Activated CD8-positive, alpha-beta T cell treated with anti-CD3 and anti-CD28 coated beads, Interleukin-2, amount 10 ng/mL, durations not matched to agents 7 days and 5 days (primary cell): ENCODE data around the gene C9orf43. TPM values are rescaled to one million over a fixed set of nuclear protein-coding genes. Genes with fewer than 3 reads are reported as not detected.
"Not testable (repeated sequence)": the region's sequence is repeated elsewhere in the genome, so short reads cannot be mapped to it uniquely, and the experiment has no call there.

Experiments
- ATAC-seq: fragments of 150-1000 bp; cut with Tn5 transposase; one replicate; pipeline ENCODE4 v1.10.0; 2021; ENCODE audit warnings: moderate library complexity
- CTCF ChIA-PET: fragments of 350-600 bp; sonication (Branson Sonifier 250); formaldehyde crosslinking; loops from one replicate; lab custom pipeline; 2021; ENCODE audit warnings: antibody characterized with exemption; lab: Charles Lee
- POLR2A ChIA-PET: fragments of 350-600 bp; sonication (Branson Sonifier 250); formaldehyde crosslinking; loops from one replicate; lab custom pipeline; 2021; ENCODE audit warnings: antibody characterized with exemption; lab: Charles Lee
- DNase-seq: peaks from one replicate; pipeline ENCODE4 v3.0.0-alpha.2; 2020
- H3K27ac Mint-ChIP-seq: one replicate; pipeline ENCODE4 v1.8.0; 2021; ENCODE audit warnings: mild to moderate bottlenecking, mixed read lengths
- H3K27me3 Mint-ChIP-seq: one replicate; pipeline ENCODE4 v1.8.0; 2021; ENCODE audit warnings: low read depth, mixed read lengths
- H3K36me3 Mint-ChIP-seq: one replicate; pipeline ENCODE4 v1.8.0; 2021; ENCODE audit warnings: low read depth, mixed read lengths
- H3K4me1 Mint-ChIP-seq: one replicate; pipeline ENCODE4 v1.8.0; 2021; ENCODE audit warnings: low read depth, mixed read lengths
- H3K4me3 Mint-ChIP-seq: one replicate; pipeline ENCODE4 v1.8.0; 2021; ENCODE audit warnings: mild to moderate bottlenecking, mixed read lengths
- H3K9me3 Mint-ChIP-seq: one replicate; pipeline ENCODE4 v1.8.0; 2022; ENCODE audit warnings: mixed read lengths; ENCODE audit not compliant: insufficient read depth
- total RNA-seq, 2 experiments: library from RNA; stranded (reverse); gene quantifications; one replicate each; pipeline ENCODE4 v1.2.3, GENCODE V29; 2021

The C9orf43 gene
- total RNA-seq, 2 experiments from 2014 or later, result 0.34 to 0.60 TPM

DNA sequence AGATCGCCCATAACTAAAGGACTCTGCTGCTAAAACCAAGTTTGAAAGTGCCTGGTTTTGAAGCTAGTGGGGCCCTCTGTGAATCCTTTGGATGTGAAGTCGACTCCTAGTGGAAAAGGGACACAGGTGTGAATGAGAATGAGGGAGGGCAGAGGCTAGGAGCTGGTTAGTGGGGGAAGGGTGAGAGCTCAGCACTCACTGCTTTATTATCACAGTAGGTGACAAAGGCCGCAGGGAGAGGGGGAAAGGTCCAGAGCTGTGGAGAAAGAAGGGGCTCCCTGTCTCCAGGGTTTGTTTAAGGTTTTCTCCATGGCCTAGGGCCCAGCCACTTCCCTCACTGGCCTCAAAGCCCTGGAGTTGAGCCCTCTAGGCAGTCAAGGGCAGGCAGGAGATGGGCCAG, 37.3 kb upstream of the C9orf43 start:
- no peaks in the 10 kb centered on the region for H3K27me3 Mint-ChIP-seq
- POLR2A ChIA-PET, result no interaction called here
- CTCF ChIA-PET, result no interaction called here
- H3K27ac Mint-ChIP-seq, result no peak overlapping the region
- DNase-seq (no peak), ATAC-seq (no peak)
- peaks cover 14% of the 10 kb centered on the region for H3K4me1 Mint-ChIP-seq
- H3K9me3 Mint-ChIP-seq, result no peaks in the 10 kb centered on the region
- no peak overlapping the region for H3K4me3 Mint-ChIP-seq
- peaks cover 10% of the 10 kb centered on the region for H3K36me3 Mint-ChIP-seq

DNA sequence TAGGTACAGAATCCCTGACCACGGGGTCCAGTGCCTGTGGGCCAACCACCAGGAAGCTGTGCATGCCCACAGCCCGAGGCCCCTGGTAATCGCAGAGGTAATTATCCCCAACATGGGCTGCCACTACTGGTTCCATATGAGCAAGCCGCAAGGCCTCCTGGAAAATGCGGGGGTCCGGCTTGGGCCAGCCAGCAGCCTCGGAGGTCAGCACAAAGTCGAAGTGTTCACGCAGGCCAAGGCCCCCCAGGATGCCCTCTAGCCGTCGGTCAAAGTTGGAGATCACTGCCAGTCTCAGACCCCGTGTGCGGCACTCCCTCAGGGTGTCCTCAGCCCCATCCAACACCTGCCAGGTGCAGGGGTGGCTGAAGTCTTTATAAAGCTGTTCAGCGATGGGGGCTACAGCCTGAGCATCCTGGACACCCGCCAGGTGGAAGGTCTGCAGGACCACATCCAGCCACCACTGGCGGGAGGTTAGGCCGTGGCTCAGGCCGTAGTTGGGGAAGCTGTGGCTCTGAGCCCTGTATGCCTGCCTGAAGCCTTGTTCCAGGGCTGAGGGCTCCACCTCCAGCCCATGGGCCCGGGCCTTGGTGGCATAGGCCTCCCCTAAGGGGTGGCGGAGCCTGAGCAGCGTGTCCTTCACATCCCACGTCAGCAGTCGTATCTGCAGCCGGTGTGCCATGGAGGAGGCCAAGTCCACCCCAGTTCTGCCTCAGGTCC, 36.7 kb upstream of the C9orf43 start:
- ChIA-PET CTCF (no interaction called here), POLR2A (no interaction called here)
- Mint-ChIP-seq H3K27me3 (no peaks in the 10 kb centered on the region), H3K36me3 (peaks cover 10% of the 10 kb centered on the region), H3K9me3 (no peaks in the 10 kb centered on the region), H3K27ac (no peak overlapping the region), H3K4me3 (no peak overlapping the region), H3K4me1 (peaks cover 14% of the 10 kb centered on the region)
- ATAC-seq, result no peak
- no peak for DNase-seq

DNA sequence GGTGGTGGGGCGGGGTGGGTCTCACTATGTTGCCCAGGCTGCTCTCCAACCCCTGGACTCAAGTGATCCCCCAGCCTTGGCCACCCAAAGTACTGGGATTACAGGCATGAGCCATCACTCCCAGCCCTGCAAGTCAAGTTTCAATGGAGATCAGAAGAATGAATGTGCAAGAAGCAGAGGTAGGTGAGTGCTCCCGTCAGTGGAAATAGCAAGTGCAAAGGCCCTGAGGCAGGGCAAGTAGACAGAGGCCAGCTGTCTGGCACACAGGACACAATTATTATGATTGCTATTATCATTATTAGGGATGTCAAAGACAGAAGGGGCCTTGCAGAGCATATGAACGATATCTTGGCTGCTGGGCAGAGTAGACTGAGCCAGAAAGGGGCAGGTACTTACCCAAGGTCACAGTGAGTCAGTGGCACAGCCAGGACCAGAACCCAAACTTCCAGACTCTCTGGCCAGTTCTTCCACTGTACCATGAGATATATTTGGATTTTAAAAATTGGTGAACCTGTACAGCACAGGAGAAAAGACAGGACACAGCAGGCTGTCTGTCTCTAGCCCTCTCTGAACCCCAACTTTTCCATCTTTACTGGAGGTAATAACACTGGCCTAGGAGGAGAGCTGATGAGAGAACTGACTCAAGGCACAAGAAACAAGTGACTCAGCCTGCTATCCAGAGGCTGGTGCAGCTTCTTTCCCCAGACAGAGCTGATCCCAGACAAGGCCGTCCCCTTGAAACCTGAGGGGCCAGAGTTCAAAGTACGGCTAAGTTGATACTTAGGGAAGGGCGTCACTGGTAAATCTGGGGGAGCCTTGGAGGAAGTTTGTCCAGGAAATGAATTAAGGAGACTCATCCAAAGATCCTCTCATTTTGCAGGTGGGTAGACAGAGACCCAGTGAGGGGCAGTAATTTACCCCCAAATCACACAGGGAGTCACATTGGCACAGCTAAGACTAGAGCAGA, 35.2 kb upstream of the C9orf43 start:
- peaks cover 10% of the 10 kb centered on the region for H3K36me3 Mint-ChIP-seq
- H3K9me3 Mint-ChIP-seq, result no peaks in the 10 kb centered on the region
- POLR2A ChIA-PET, result no interaction called here
- ATAC-seq, result no peak
- H3K4me3 Mint-ChIP-seq, result peak overlapping the region; percentile 83
- peaks cover 14% of the 10 kb centered on the region for H3K4me1 Mint-ChIP-seq
- H3K27ac Mint-ChIP-seq, result peak overlapping the region; percentile 66
- DNase-seq, result no peak
- CTCF ChIA-PET, result no interaction called here
- H3K27me3 Mint-ChIP-seq, result no peaks in the 10 kb centered on the region

- ChIA-PET CTCF (interaction anchor here (0.8 to 1.0 kb wide), 2 partner anchors 24 to 102 kb away, joined by 4 to 8 read pairs; partner anchors contain the start of genes ALAD and CDC26), POLR2A (interaction anchor here (0.7 to 1.1 kb wide), 5 partner anchors 26 to 202 kb away, joined by 3 to 4 read pairs (median 4); partner anchors contain the start of genes C9orf43, CDC26, POLE3 and PRPF4)
- no peaks in the 10 kb centered on the region for H3K9me3 Mint-ChIP-seq
- H3K27ac Mint-ChIP-seq, result peak within 1 kb of the TSS; percentile 76
- H3K4me1 Mint-ChIP-seq, result peaks cover 14% of the 10 kb centered on the region
- H3K27me3 Mint-ChIP-seq, result no peaks in the 10 kb centered on the region
- ATAC-seq (peak; percentile 94), DNase-seq (peak; percentile 84)
- peaks cover 10% of the 10 kb centered on the region for H3K36me3 Mint-ChIP-seq
- peak within 1 kb of the TSS; percentile 83 for H3K4me3 Mint-ChIP-seq
Observed at GRCh38 chr9:113376634-113377567, 33.6 kb upstream of the C9orf43 start, which contains the start of gene HDHD3. Gene HDHD3, minus strand, starts transcription at chr9:113376986. Its CDS starts 2,632 bp downstream, at chr9:113374354.

DNA sequence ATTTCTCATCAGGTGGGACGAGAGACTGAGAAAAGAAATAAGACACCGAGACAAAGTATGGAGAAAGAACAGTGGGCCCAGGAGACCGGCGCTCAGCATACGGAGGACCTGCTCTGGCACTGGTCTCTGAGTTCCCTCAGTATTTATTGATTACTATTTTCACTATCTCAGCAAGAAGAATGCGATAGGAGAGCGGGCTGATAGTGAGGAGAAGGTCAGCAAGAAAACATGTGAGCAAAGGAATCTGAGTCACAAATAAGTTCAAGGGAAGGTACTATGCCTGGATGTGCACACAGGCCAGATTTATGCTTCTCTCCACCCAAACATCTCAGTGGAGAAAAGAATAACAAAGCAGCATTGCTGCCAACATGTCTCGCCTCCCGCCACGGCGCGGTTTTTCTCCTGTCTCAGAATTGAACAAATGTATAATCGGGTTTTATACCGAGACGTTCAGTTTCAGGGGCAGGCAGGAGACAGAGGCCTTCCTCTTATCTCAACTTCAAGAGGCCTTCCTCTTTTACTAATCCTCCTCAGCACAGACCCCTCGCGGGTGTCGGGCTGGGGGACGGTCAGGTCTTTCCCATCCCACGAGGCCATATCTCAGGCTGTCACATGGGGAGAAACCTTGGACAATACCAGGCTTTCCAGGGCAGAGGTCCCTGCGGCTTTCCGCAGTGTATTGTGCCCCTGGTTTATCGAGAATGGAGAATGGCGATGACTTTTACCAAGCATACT, 31.3 kb upstream of the C9orf43 start:
- CTCF ChIA-PET, DNase-seq: not testable (repeated sequence)

GRCh38 chr9:113379829-113380210, 30.7 kb upstream of the C9orf43 start:
- peaks cover 12% of the 10 kb centered on the region for H3K4me1 Mint-ChIP-seq
- H3K27me3 Mint-ChIP-seq, CTCF ChIA-PET, H3K36me3 Mint-ChIP-seq, POLR2A ChIA-PET, H3K9me3 Mint-ChIP-seq, ATAC-seq, H3K4me3 Mint-ChIP-seq, DNase-seq, H3K27ac Mint-ChIP-seq: not testable (repeated sequence)

More for the DNA sequence above, 31.3 kb upstream of the C9orf43 start:
- H3K27ac Mint-ChIP-seq, ATAC-seq, H3K27me3 Mint-ChIP-seq, H3K9me3 Mint-ChIP-seq, H3K4me3 Mint-ChIP-seq, POLR2A ChIA-PET, H3K36me3 Mint-ChIP-seq: not testable (repeated sequence)
- peaks cover 13% of the 10 kb centered on the region for H3K4me1 Mint-ChIP-seq

DNA sequence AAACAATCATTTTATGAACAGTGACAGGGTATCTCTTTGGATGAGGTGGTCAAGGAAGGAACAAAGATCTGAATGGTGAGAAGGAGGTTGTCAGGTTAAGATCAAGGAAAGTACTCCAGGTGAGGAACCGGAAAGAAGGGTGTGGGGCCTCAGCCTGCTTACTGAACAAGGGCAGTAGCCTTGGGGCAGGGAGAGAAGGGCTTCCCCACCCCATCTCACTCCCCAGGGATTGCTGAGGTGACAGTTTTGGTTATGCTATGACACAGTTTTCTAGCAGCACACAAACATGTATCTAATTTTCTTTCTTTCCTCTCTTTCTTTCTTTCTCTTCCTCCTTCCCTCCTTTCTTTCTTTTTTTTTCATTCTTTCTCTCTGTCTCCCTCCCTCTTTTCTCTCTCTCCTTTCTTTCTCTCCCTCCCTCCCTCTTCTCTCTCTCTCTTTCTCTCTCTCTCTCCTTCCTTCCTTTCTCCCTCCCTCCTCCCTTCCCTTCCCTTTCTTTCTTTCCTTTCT, 29.6 kb upstream of the C9orf43 start:
- no peak for DNase-seq
- H3K4me1 Mint-ChIP-seq, result peaks cover 3% of the 10 kb centered on the region
- POLR2A ChIA-PET, result no interaction called here
- no peaks in the 10 kb centered on the region for H3K36me3 Mint-ChIP-seq
- no peak for ATAC-seq
- H3K27me3 Mint-ChIP-seq, result no peaks in the 10 kb centered on the region
- CTCF ChIA-PET, result no interaction called here
- H3K4me3 Mint-ChIP-seq, result no peak overlapping the region
- no peaks in the 10 kb centered on the region for H3K9me3 Mint-ChIP-seq
- no peak overlapping the region for H3K27ac Mint-ChIP-seq

DNA sequence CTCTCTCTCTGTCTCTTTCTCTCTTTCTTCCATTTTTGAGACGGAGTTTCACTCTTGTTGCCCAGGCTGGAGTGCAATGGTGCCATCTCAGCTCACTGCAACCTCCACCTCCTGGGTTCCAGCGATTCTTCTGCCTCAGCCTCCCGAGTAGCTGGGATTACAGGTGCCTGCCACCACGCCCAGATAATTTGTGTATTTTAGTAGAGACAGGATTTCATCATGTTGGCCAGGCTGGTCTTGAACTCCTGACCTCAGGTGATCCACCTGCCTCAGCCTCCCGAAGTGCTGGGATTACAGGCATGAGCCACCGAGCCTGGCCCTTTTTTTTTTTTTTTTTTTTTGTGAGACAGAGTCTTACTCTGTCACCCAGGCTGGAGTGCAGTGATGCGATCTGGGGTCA, 29.1 kb upstream of the C9orf43 start:
- ATAC-seq, CTCF ChIA-PET, H3K36me3 Mint-ChIP-seq, DNase-seq, H3K4me3 Mint-ChIP-seq, H3K4me1 Mint-ChIP-seq, H3K27ac Mint-ChIP-seq, H3K9me3 Mint-ChIP-seq, POLR2A ChIA-PET, H3K27me3 Mint-ChIP-seq: not testable (repeated sequence)

GRCh38 chr9:113381909-113382411, 28.6 kb upstream of the C9orf43 start:
- Mint-ChIP-seq H3K36me3 (no peaks in the 10 kb centered on the region), H3K27me3 (no peaks in the 10 kb centered on the region), H3K4me1 (no peaks in the 10 kb centered on the region), H3K27ac (no peak overlapping the region), H3K9me3 (no peaks in the 10 kb centered on the region), H3K4me3 (no peak overlapping the region)
- DNase-seq (no peak), ATAC-seq (no peak)
- POLR2A ChIA-PET, result no interaction called here
- CTCF ChIA-PET, result no interaction called here

GRCh38 chr9:113386571-113387393, 23.8 kb upstream of the C9orf43 start:
- ATAC-seq, result no peak
- H3K9me3 Mint-ChIP-seq, result no peaks in the 10 kb centered on the region
- peaks cover 11% of the 10 kb centered on the region for H3K36me3 Mint-ChIP-seq

More at GRCh38 chr9:113386571-113387393, 23.8 kb upstream of the C9orf43 start:
- CTCF ChIA-PET, result no interaction called here
- H3K4me1 Mint-ChIP-seq, result no peaks in the 10 kb centered on the region
- no peak overlapping the region for H3K4me3 Mint-ChIP-seq
- no peak overlapping the region for H3K27ac Mint-ChIP-seq
- no peak for DNase-seq
- POLR2A ChIA-PET, result interaction anchor here (0.8 kb wide), 1 partner anchor 9 kb away, joined by 4 read pairs; no protein-coding TSS in a partner anchor
- H3K27me3 Mint-ChIP-seq, result no peaks in the 10 kb centered on the region
